ENCODE data around the gene PCED1B. TPM values are rescaled to one million over a fixed set of nuclear protein-coding genes. Genes with fewer than 3 reads are reported as not detected.
"Not testable (repeated sequence)": the region's sequence is repeated elsewhere in the genome, so short reads cannot be mapped to it uniquely, and the experiment has no call there.

PCED1B gene
- polyA plus RNA-seq, 1 donor (not counting 4 experiments of a cell fraction or from before 2014, with no cell fraction given): 3.2 TPM

GRCh38 chr12:47216150-47216677 is 136.8 kb downstream of the PCED1B start:
- no peak for TF ChIP-seq CTCF (optimal IDR thresholded peaks at IDR 0.05 in 1 of 3, IDR thresholded peaks at IDR 0.05 in 1 of 3, conservative IDR thresholded peaks at IDR 0.05 in 1 of 3; ENCODE audit: extremely low read depth in 1 of 3, insufficient read depth in 2 of 3, low read length in 3 of 3)
- TF ChIP-seq EZH2 (IDR thresholded peaks at IDR 0.05; ENCODE audit: low read length): no peak
- no peaks in the 10 kb centered on the region for H3K79me2 ChIP-seq (ENCODE audit: control insufficient read depth, insufficient read depth, low read length)
- H2AFZ ChIP-seq (ENCODE audit: control insufficient read depth, low read length): no peak overlapping the region
- no peak overlapping the region for H3K4me2 ChIP-seq (ENCODE audit: control insufficient read depth, extremely low read depth, insufficient read depth, low read depth, low read length)
- H3K4me3 ChIP-seq (ENCODE audit: control insufficient read depth in 2 of 3, extremely low read depth in 1 of 3, insufficient read depth in 2 of 3, low read depth in 1 of 3, low read length in 3 of 3): no peak overlapping the region
- peaks cover 0 to 3% of the 10 kb centered on the region in 2 experiments for H3K36me3 ChIP-seq (ENCODE audit: control insufficient read depth in 2 of 2, extremely low read depth in 1 of 2, insufficient read depth in 2 of 2, low read length in 2 of 2)
- H3K27ac ChIP-seq (ENCODE audit: control insufficient read depth, insufficient read depth, low read length): no peak overlapping the region
- H3K9ac ChIP-seq (ENCODE audit: control insufficient read depth, extremely low read depth, insufficient read depth, low read length): no peak overlapping the region
- no peaks in the 10 kb centered on the region for H4K20me1 ChIP-seq (ENCODE audit: control insufficient read depth, extremely low read depth, insufficient read depth, low read length)
- H3K27me3 ChIP-seq (ENCODE audit: control insufficient read depth, extremely low read depth, insufficient read depth, low read length): no peaks in the 10 kb centered on the region
- DNase-seq (ENCODE audit: low read depth, low spot score) (no peak), FAIRE-seq (no peak)
- dilution Hi-C loops (cut with MboI; ENCODE audit: extremely low pct_ligation_motif_present, low sequenced_read_pairs): no loop called here
- H3K4me1 ChIP-seq (ENCODE audit: control insufficient read depth, extremely low read depth, insufficient read depth, low read length): peaks cover 44% of the 10 kb centered on the region
- H3K9me1 ChIP-seq (ENCODE audit: control insufficient read depth, extremely low read depth, insufficient read depth, low read length): no peaks in the 10 kb centered on the region
- no peaks in the 10 kb centered on the region for H3K9me3 ChIP-seq (ENCODE audit: control insufficient read depth, low read depth, low read length)

- H3K4me1 ChIP-seq (ENCODE audit: control insufficient read depth, extremely low read depth, insufficient read depth, low read length): peaks cover 47% of the 10 kb centered on the region
- H2AFZ ChIP-seq (ENCODE audit: control insufficient read depth, low read length); H3K9ac ChIP-seq (ENCODE audit: control insufficient read depth, extremely low read depth, insufficient read depth, low read length); H3K9me1 ChIP-seq (ENCODE audit: control insufficient read depth, extremely low read depth, insufficient read depth, low read length); H3K9me3 ChIP-seq (ENCODE audit: control insufficient read depth, low read depth, low read length); H3K27ac ChIP-seq (ENCODE audit: control insufficient read depth, insufficient read depth, low read length); dilution Hi-C loops (cut with MboI; ENCODE audit: extremely low pct_ligation_motif_present, low sequenced_read_pairs); H4K20me1 ChIP-seq (ENCODE audit: control insufficient read depth, extremely low read depth, insufficient read depth, low read length); DNase-seq (ENCODE audit: low read depth, low spot score); H3K36me3 ChIP-seq (ENCODE audit: control insufficient read depth in 2 of 2, extremely low read depth in 1 of 2, insufficient read depth in 2 of 2, low read length in 2 of 2); H3K79me2 ChIP-seq (ENCODE audit: control insufficient read depth, insufficient read depth, low read length); H3K27me3 ChIP-seq (ENCODE audit: control insufficient read depth, extremely low read depth, insufficient read depth, low read length); H3K4me2 ChIP-seq (ENCODE audit: control insufficient read depth, extremely low read depth, insufficient read depth, low read depth, low read length); FAIRE-seq; H3K4me3 ChIP-seq (ENCODE audit: control insufficient read depth in 2 of 3, extremely low read depth in 1 of 3, insufficient read depth in 2 of 3, low read depth in 1 of 3, low read length in 3 of 3): not testable (repeated sequence)
These were observed 138.1 kb downstream of the PCED1B start for GRCh38 chr12:47217595-47217869.

DNA sequence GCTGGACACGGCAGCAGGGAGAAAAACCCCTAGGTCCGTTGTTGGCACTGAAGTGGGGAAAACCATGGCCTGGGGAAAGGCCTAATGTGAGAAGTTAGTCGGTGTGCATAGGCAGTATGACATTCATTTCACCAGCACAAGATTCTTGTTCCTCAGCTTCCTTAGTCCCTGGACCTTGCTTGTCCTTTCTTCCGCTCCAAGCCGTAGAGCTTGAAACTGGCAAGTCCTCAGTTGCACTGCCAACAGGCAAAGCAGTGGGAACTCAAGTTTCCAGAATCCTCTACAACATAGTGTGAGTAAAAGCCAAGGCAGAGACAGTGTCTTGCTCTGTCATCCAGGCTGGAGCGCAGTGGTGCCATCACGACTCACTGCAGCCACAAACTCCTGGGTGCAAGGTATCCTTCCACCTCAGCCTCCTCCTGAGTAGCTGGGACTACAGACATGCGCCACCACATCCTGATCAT is 138.8 kb downstream of the PCED1B start:
- Histone ChIP-seq H3K27me3 (ENCODE audit: control insufficient read depth, extremely low read depth, insufficient read depth, low read length) (no peaks in the 10 kb centered on the region), H4K20me1 (ENCODE audit: control insufficient read depth, extremely low read depth, insufficient read depth, low read length) (no peaks in the 10 kb centered on the region), H3K4me1 (ENCODE audit: control insufficient read depth, extremely low read depth, insufficient read depth, low read length) (peaks cover 47% of the 10 kb centered on the region), H3K9ac (ENCODE audit: control insufficient read depth, extremely low read depth, insufficient read depth, low read length) (no peak overlapping the region), H3K9me3 (ENCODE audit: control insufficient read depth, low read depth, low read length) (no peaks in the 10 kb centered on the region), H3K79me2 (ENCODE audit: control insufficient read depth, insufficient read depth, low read length) (no peaks in the 10 kb centered on the region), H3K4me3 (ENCODE audit: control insufficient read depth in 2 of 3, extremely low read depth in 1 of 3, insufficient read depth in 2 of 3, low read depth in 1 of 3, low read length in 3 of 3) (no peak overlapping the region), H3K27ac (ENCODE audit: control insufficient read depth, insufficient read depth, low read length) (no peak overlapping the region), H3K4me2 (ENCODE audit: control insufficient read depth, extremely low read depth, insufficient read depth, low read depth, low read length) (no peak overlapping the region), H3K9me1 (ENCODE audit: control insufficient read depth, extremely low read depth, insufficient read depth, low read length) (no peaks in the 10 kb centered on the region), H3K36me3 (ENCODE audit: control insufficient read depth in 2 of 2, extremely low read depth in 1 of 2, insufficient read depth in 2 of 2, low read length in 2 of 2) (peaks cover 0 to 3% of the 10 kb centered on the region in 2 experiments), H2AFZ (ENCODE audit: control insufficient read depth, low read length) (no peak overlapping the region)
- FAIRE-seq: no peak
- no peak for DNase-seq (ENCODE audit: low read depth, low spot score)
- TF ChIP-seq EZH2 (IDR thresholded peaks at IDR 0.05; ENCODE audit: low read length) (no peak), CTCF (optimal IDR thresholded peaks at IDR 0.05 in 1 of 3, IDR thresholded peaks at IDR 0.05 in 1 of 3, conservative IDR thresholded peaks at IDR 0.05 in 1 of 3; ENCODE audit: extremely low read depth in 1 of 3, insufficient read depth in 2 of 3, low read length in 3 of 3) (no peak)
- dilution Hi-C loops (cut with MboI; ENCODE audit: extremely low pct_ligation_motif_present, low sequenced_read_pairs): no loop called here

All from keratinocyte (primary cell).